ENCODE results near the gene TRA2B. TPM values are rescaled to one million over a fixed set of nuclear protein-coding genes. Genes with fewer than 3 reads are reported as not detected.
"Not testable (repeated sequence)": the region's sequence is repeated elsewhere in the genome, so short reads cannot be mapped to it uniquely, and the experiment has no call there.

The TRA2B gene
- total RNA-seq, 1 experiment from 2014 or later: 246 TPM

GRCh38 chr3:185914911-185915629 is 22.7 kb downstream of the TRA2B start:
- CTCF ChIA-PET: interaction anchor here (0.7 to 1.2 kb wide), 3 partner anchors 254 to 666 kb away, joined by 3 to 4 read pairs (median 3); no protein-coding TSS in a partner anchor
- Mint-ChIP-seq H3K4me3 (ENCODE audit: unreplicated experiment) (no peak overlapping the region), H3K27me3 (ENCODE audit: insufficient read depth, unreplicated experiment) (no peaks in the 10 kb centered on the region), H3K27ac (ENCODE audit: low read depth, unreplicated experiment) (peak overlapping the region; percentile 9), H3K4me1 (ENCODE audit: insufficient read depth, unreplicated experiment) (no peaks in the 10 kb centered on the region), H3K9me3 (ENCODE audit: unreplicated experiment) (no peaks in the 10 kb centered on the region), H3K36me3 (ENCODE audit: insufficient read depth, unreplicated experiment) (peaks cover 85% of the 10 kb centered on the region)
- POLR2A ChIA-PET: interaction anchor here (0.6 to 5.4 kb wide), 8 partner anchors 12 to 468 kb away, joined by 3 to 91 read pairs (median 4); partner anchors contain the start of gene TRA2B
- no peak for DNase-seq (ENCODE audit: unreplicated experiment)
- intact Hi-C loops (cut with micrococcal nuclease): no loop called here
- no TSS peak for BruUV-seq (replicated peaks)
- TF ChIP-seq CTCF (IDR thresholded peaks at IDR 0.05; ENCODE audit: unreplicated experiment): no peak

- H3K36me3 Mint-ChIP-seq (ENCODE audit: insufficient read depth, unreplicated experiment): peaks cover 66% of the 10 kb centered on the region
- DNase-seq (ENCODE audit: unreplicated experiment): no peak
- H3K27me3 Mint-ChIP-seq (ENCODE audit: insufficient read depth, unreplicated experiment): no peaks in the 10 kb centered on the region
- H3K4me1 Mint-ChIP-seq (ENCODE audit: insufficient read depth, unreplicated experiment): no peaks in the 10 kb centered on the region
- no peak overlapping the region for H3K4me3 Mint-ChIP-seq (ENCODE audit: unreplicated experiment)
- no peaks in the 10 kb centered on the region for H3K9me3 Mint-ChIP-seq (ENCODE audit: unreplicated experiment)
- POLR2A ChIA-PET: interaction anchor here (0.6 to 5.4 kb wide), 11 partner anchors 8 to 254 kb away, joined by 3 to 91 read pairs (median 4); partner anchors contain the start of genes IGF2BP2 and TRA2B
- no TSS peak for BruUV-seq (replicated peaks)
- no peak overlapping the region for H3K27ac Mint-ChIP-seq (ENCODE audit: low read depth, unreplicated experiment)
- no peak for TF ChIP-seq CTCF (IDR thresholded peaks at IDR 0.05; ENCODE audit: unreplicated experiment)
- CTCF ChIA-PET: interaction anchor here (0.6 to 2.2 kb wide), 6 partner anchors 12 to 253 kb away, joined by 3 to 7 read pairs (median 4); no protein-coding TSS in a partner anchor
- intact Hi-C loops (cut with micrococcal nuclease): no loop called here
Measured at GRCh38 chr3:185912929-185913901, 24.6 kb downstream of the TRA2B start.

- Mint-ChIP-seq H3K4me3 (ENCODE audit: unreplicated experiment) (no peak overlapping the region), H3K4me1 (ENCODE audit: insufficient read depth, unreplicated experiment) (no peaks in the 10 kb centered on the region), H3K9me3 (ENCODE audit: unreplicated experiment) (no peaks in the 10 kb centered on the region), H3K27me3 (ENCODE audit: insufficient read depth, unreplicated experiment) (no peaks in the 10 kb centered on the region), H3K27ac (ENCODE audit: low read depth, unreplicated experiment) (no peak overlapping the region), H3K36me3 (ENCODE audit: insufficient read depth, unreplicated experiment) (peaks cover 59% of the 10 kb centered on the region)
- no peak for DNase-seq (ENCODE audit: unreplicated experiment)
- no TSS peak for BruUV-seq (replicated peaks)
- POLR2A ChIA-PET: interaction anchor here (0.6 to 5.4 kb wide), 9 partner anchors 13 to 633 kb away, joined by 3 to 91 read pairs (median 7); partner anchors contain the start of genes IGF2BP2 and TRA2B
- no peak for TF ChIP-seq CTCF (IDR thresholded peaks at IDR 0.05; ENCODE audit: unreplicated experiment)
- CTCF ChIA-PET: interaction anchor here (0.6 to 2.2 kb wide), 5 partner anchors 13 to 253 kb away, joined by 3 to 7 read pairs (median 4); no protein-coding TSS in a partner anchor
- intact Hi-C loops (cut with micrococcal nuclease): no loop called here
Measured at GRCh38 chr3:185912512-185912911, 25.3 kb downstream of the TRA2B start.

- BruUV-seq (replicated peaks): TSS peak; percentile 4
- CTCF ChIA-PET: interaction anchor here (0.7 kb wide), 2 partner anchors 13 to 18 kb away, joined by 3 to 4 read pairs; no protein-coding TSS in a partner anchor
- H3K27ac Mint-ChIP-seq (ENCODE audit: low read depth, unreplicated experiment); H3K4me3 Mint-ChIP-seq (ENCODE audit: unreplicated experiment); H3K4me1 Mint-ChIP-seq (ENCODE audit: insufficient read depth, unreplicated experiment); DNase-seq (ENCODE audit: unreplicated experiment); H3K27me3 Mint-ChIP-seq (ENCODE audit: insufficient read depth, unreplicated experiment); intact Hi-C loops (cut with micrococcal nuclease); H3K9me3 Mint-ChIP-seq (ENCODE audit: unreplicated experiment): not testable (repeated sequence)
- POLR2A ChIA-PET: interaction anchor here (1.3 to 5.4 kb wide), 4 partner anchors 11 to 90 kb away, joined by 4 to 91 read pairs (median 18); partner anchors contain the start of gene TRA2B
- H3K36me3 Mint-ChIP-seq (ENCODE audit: insufficient read depth, unreplicated experiment): peaks cover 45% of the 10 kb centered on the region
Measured at GRCh38 chr3:185911076-185911448, 26.8 kb downstream of the TRA2B start.

GRCh38 chr3:185910322-185911075 is 27.3 kb downstream of the TRA2B start:
- H3K36me3 Mint-ChIP-seq (ENCODE audit: insufficient read depth, unreplicated experiment): peaks cover 39% of the 10 kb centered on the region
- H3K27ac Mint-ChIP-seq (ENCODE audit: low read depth, unreplicated experiment); DNase-seq (ENCODE audit: unreplicated experiment); H3K4me1 Mint-ChIP-seq (ENCODE audit: insufficient read depth, unreplicated experiment); H3K9me3 Mint-ChIP-seq (ENCODE audit: unreplicated experiment); H3K4me3 Mint-ChIP-seq (ENCODE audit: unreplicated experiment); BruUV-seq (replicated peaks); H3K27me3 Mint-ChIP-seq (ENCODE audit: insufficient read depth, unreplicated experiment); intact Hi-C loops (cut with micrococcal nuclease): not testable (repeated sequence)
- POLR2A ChIA-PET: interaction anchor here (1.3 to 5.4 kb wide), 2 partner anchors 17 to 89 kb away, joined by 4 to 91 read pairs; no protein-coding TSS in a partner anchor
- CTCF ChIA-PET: interaction anchor here (0.7 kb wide), 1 partner anchor 17 kb away, joined by 3 read pairs; no protein-coding TSS in a partner anchor

GRCh38 chr3:185909913-185910312 is 27.9 kb downstream of the TRA2B start:
- DNase-seq (ENCODE audit: unreplicated experiment); H3K27me3 Mint-ChIP-seq (ENCODE audit: insufficient read depth, unreplicated experiment); H3K27ac Mint-ChIP-seq (ENCODE audit: low read depth, unreplicated experiment); intact Hi-C loops (cut with micrococcal nuclease); H3K4me3 Mint-ChIP-seq (ENCODE audit: unreplicated experiment); H3K4me1 Mint-ChIP-seq (ENCODE audit: insufficient read depth, unreplicated experiment); BruUV-seq (replicated peaks); H3K9me3 Mint-ChIP-seq (ENCODE audit: unreplicated experiment): not testable (repeated sequence)
- ChIA-PET POLR2A (interaction anchor here (1.2 kb wide), 1 partner anchor 10 kb away, joined by 3 read pairs; no protein-coding TSS in a partner anchor), CTCF (interaction anchor here (1.1 kb wide), 1 partner anchor 15 kb away, joined by 3 read pairs; no protein-coding TSS in a partner anchor)
- H3K36me3 Mint-ChIP-seq (ENCODE audit: insufficient read depth, unreplicated experiment): peaks cover 33% of the 10 kb centered on the region

All from MCF 10A (cell line).